HG03460 (cell line): Measurements from ENCODE around the gene CAPZA3.
"Not testable (repeated sequence)": the region's sequence is repeated elsewhere in the genome, so short reads cannot be mapped to it uniquely, and the experiment has no call there.

ENCODE experiments used
- ATAC-seq: cut with Tn5 transposase; IDR thresholded peaks from one replicate; pipeline ENCODE4 v1.9.1; 2021; ENCODE audit not compliant: unreplicated experiment

CAPZA3 gene

DNA sequence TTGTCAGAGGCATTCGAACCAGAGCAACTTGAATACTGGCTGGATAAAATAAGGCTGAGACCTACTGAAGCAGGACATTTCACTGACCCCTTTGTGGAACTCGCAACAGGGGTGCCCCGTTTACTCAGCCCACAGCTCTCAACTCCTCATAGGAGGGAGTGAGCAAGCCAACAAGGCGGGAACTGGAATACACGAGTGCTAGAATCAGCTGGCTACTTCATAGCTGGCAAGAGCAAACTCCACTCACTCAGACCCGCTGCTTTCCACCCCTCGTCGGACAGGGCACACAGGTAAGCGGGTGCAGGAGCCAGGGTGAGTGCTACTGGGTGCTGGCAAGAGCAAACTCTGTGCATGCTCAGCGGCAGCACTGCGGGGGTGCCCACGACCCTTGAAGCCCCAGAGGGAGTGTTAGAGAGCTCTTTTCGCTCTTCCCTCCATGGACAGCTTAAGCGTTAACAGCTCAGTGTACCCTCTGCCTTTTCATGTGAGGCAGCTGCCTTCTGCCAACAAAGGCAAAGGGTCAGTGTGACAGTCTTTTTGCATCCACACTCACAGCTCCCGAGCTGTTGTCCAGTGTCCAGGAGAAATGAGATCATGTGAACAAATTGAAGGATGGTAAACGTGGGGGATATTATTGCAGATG is 15.7 kb downstream of the CAPZA3 start:
- no peak for ATAC-seq

DNA sequence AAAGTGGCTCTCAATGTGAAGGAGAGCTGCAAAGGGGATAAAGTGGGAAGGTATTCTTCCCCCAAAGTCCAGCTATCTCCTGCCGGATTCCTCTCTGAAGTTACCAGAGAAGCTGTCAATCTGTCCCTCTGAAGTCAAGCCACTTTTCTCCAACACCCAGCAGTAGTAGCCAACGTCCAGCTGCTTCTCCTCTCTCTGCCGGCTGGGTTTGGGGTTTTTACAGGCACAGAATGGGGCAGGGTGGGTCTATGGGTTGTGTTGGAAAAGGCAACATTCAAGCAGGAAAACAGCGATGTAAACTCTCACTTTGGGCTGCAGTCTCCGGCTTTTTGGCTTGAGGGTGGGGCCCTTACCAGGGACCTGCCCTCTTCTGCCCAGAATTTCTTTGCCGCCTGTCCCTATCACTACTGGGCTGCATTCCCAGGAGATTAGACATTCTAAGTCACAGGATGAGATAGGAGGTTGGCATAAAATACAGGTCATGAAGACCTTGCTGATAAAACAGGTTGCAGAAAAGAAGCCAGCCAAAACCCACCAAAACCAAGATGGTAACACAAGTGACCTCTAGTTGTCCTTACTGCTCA is 16.3 kb downstream of the CAPZA3 start:
- no peak for ATAC-seq

DNA sequence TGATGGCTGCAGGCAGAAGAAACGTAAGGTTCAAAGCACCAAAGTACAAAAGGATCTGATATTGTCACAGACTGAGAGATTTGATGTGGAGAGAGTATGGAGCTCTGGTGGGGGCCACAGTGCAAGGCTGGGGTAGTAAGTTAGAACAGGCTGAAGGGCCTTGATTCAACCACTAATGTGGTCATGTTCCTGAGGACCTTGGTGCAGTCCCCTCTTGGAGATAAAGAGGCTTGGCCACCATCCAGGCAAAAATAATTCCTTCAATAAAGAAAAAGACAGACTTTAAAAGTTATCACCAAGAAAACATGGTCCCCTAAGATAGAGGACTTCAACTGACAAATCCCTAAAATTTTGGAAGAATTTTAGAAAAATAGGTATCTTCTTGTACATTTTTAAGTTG is 17.4 kb downstream of the CAPZA3 start:
- ATAC-seq = no peak

DNA sequence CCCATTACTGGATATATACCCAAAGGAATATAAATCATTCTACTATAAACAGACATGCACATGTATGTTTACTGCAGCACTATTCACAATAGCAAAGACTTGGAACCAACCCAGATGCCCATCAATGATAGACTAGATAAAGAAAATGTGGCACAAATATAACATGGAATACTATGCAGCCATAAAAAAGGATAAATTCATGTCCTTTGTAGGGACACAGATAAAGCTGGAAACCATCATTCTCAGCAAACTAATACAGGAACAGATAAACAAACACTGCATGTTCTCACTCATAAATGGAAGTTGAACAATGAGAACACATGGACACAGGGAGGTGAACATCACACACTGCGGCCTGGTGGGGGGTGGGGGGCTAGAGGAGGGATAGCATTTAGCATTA is 28.6 kb downstream of the CAPZA3 start:
- ATAC-seq = not testable (repeated sequence)

DNA sequence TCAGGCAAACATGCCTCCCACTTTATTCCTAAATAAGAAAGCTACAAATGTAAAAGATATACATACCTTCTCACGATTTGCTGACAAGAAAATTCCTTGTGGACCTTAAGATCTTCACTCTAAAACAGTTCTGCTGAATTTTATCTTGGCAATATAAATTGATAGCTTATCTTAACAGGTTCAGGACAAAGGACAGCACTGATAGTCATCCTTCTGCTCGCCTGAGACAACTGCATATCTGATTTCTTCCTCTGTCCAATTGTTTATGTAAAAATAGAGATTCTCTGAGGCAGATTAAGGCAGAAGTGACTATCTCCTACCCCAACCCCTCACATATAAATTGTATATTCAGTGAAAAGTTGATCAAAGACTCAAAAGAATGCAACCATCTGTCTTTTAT is 44.9 kb downstream of the CAPZA3 start:
- ATAC-seq = no peak

DNA sequence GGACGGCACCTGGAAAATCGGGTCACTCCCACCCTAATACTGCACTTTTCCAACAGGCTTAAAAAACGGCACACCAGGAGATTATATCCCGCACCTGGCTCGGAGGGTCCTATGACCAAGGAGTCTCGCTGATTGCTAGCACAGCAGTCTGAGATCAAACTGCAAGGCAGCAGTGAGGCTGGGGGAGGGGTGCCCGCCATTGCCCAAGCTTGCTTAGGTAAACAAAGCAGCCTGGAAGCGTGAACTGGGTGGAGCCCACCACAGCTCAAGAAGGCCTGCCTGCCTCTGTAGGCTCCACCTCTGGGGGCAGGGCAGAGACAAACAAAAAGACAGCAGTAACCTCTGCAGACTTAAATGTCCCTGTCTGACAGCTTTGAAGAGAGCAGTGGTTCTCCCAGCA is 47.5 kb downstream of the CAPZA3 start:
- not testable (repeated sequence) for ATAC-seq
